CD4-positive, alpha-beta T cell treated with Interleukin-12 subunit alpha and Interleukin-12 subunit beta, for 1 hour (primary cell): ENCODE measurements around the gene IFT122.
A peak's percentile ranks its signal among the peaks of the same experiment; 100 is the strongest.

Experiments
- DNase-seq: peaks from one replicate; pipeline ENCODE4 v3.0.0-alpha.2; 2020

Gene IFT122

DNA sequence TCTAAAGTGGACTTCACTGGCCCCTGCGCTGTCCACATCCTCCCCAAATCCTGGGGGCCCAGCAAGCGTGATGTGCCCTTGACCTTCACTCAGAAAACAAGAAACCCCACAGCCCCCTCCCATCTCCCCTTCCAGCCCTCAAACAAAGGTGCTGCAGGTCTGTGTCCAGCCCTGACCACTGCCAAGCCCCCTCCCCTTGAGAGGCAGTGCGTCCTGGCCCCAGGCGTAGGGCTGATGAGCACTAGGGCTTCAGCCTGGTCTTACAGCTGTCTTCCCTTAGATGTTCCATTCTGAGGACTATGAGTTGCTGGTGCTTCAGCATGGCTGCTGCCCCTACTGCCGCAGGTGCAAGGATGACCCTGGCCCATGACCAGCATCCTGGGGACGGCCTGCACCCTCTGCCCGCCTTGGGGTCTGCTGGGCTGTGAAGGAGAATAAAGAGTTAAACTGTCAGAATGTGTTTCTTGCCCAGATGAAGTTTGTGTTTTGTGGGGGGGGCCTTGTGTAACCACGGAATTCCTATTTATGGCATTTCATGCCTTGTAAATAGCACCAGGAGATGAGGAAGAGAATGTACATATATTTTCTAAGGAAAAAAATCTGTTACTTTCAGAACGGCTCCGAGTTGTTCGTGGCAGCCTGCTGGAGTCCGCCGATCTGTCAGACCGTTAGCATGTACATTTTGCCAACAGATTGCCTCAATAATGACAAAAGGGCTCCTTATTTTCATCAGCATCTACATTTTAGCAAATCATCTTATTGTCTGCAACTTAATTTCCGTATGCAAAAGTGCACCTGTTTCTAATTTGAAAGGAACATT, 80.1 kb downstream of the IFT122 start:
- DNase-seq, result no peak

DNA sequence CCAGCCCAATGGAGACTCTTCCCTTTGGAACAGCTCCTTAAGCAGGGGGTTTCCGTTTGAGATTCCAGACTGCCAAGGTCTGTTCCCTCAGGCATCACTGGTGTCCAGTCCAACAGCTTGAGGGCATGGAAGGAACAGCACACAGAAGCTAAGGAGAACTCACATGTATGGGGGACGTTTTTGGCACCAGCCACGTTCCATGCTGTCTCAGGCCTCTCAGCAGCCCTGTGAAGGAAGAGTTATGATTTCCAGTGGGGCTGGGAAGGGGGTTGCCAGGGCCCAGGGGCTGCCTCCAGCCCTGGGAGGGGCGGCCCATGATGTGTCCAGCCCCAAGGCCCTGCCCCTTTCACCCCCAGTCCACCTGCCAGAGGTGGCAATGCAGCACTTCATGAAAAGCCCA, 80.9 kb downstream of the IFT122 start:
- DNase-seq, result no peak

DNA sequence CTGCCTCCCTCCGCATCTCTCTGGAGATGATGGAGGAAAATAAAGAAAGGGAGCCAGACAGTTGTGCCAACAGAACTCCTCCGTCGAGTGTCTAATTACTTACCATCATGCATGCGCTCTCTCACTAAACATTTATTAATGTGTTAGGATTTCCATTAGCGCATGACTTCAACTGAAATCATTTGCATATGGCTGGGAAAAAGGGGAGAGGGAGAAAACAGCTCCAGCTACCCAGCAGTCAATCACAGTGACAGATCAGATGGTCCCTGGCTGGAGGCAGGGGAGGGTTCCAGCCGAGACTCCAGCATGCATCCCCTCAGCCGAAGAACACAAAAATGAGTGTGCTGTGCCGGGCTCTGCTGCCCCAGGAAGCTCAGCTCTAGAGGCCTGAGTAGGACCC, 81.6 kb downstream of the IFT122 start:
- no peak for DNase-seq

DNA sequence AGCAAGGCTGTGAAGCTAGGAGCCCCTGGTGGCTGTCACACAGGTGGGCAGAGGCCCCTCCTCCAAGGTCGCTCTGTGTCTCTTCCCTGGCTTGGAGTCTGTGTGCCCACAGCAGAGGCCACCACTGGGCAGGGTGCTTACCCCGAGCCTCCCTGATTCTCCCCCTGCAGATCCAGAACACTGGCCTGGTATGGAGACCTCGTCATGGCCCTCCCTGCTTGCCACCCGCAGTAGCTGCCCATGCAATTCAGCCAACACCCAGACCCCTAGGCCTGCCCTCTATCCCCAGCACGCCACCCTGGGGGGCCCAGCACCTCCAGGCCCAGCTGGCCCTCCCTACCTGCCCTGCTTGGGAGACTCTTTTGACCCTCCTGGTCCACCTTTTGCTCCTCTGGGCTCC, 82.9 kb downstream of the IFT122 start:
- no peak for DNase-seq

DNA sequence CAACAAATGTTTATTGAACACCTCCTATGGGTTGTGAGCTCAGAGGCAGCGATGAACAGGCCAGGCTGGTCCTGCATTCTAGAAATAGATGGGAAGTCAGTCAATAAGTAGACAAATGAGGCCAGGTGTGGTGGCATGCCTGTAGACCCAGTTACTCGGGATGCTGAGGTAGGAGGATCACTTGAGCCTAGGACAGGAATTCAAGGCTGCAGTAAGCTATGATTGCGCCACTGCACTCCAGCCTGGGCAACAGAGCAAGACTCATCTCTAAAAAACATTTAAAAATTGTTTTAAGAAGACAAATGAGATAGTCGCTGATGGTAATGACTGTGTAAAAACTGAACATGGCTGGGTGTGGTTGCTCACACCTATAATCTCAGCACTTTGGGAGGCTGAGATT, 84.1 kb downstream of the IFT122 start:
- DNase-seq, result no peak

DNA sequence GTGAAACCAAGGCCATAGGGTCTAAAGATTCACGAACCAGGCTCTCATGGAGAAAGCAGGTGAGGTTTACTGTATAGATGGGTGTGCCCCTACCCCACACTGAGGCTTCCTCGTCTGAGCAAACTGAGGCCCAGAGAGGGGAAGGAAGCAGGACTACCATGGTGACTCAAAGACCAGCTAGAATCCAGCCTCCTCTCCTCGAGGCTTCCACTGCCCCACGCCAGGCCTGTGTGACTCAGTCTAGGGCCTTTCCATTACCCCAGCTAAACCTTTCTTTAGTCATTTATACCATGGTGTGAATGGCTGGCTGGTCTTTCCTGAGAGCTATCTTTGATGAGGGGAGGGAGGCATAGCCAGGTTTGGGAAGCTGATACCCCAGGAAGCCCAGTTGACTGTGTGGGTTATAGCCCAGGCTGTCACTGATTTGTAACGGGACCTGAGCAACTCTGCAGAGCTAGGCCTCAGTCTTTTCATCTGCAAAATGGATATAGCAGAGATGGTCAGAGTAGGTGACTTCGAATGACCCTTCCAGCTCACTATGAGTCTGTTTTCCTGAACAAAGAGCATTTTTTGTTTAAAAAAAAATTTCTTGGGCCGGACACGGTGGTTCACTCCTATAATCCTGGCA, 85.4 kb downstream of the IFT122 start:
- DNase-seq, result no peak

DNA sequence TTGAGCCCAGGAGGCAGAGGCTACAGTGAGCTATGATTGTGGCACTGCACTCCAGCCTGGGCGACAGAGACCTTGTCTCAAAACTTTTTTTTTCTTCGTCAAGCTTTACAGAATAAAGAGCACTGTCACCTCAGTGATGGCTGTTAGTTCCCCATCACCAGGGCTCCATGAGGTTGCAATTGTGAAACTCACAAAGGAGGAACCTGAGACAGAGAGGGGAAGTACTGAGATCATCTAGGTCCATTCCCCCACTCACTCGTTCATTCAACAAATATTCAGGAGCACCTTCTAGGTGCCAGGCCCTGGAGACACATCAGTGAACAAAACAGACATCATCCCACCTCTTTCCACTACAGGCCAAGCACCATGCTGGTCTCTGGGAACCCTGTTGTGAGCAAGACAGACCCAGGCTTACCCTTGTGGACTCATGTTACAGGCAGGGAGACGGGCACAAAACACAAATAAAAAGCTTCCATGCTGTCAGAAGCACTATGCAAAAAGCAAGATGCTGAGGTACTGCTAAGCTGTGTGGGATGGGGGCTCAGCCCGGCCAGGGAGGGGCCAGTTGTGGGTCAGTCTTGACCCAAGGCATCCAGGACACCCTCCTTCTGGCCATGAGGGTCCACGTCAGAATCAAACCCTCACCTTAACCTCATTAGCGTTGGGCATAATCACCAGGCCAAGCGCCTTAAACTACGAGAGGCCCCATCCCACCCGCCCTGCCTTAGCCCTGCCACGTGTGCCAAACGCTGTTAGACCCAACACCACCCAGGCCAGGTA, 86.3 kb downstream of the IFT122 start:
- DNase-seq, result peak; percentile 8

DNA sequence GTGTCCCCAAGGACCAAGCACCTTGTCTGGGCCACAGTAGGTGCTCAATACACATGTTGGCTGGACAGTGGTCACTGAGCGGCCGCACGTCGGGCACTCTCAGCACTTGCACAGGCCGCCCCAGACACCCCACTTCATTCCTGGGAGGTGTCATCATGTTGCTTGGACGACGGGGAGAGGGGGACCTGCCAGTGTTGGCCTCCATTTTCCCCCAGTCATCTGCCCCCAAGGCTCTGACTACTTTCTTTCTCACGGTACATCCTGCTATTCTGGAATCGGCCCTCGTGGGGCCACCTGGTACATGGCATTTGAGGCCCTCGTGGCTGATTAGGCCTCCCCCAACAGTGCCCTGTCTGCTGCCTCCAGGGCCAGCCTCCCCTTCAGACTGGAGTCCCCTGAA, 87.2 kb downstream of the IFT122 start:
- DNase-seq, result no peak

DNA sequence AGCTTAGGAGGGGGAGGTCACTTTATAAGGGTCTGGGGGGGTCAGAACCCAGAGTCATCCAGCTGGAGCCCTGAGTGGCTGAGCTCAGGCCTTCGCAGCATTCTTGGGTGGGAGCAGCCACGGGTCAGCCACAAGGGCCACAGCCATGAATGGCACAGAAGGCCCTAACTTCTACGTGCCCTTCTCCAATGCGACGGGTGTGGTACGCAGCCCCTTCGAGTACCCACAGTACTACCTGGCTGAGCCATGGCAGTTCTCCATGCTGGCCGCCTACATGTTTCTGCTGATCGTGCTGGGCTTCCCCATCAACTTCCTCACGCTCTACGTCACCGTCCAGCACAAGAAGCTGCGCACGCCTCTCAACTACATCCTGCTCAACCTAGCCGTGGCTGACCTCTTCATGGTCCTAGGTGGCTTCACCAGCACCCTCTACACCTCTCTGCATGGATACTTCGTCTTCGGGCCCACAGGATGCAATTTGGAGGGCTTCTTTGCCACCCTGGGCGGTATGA, 88.6 kb downstream of the IFT122 start, which contains the start of gene RHO:
RHO (plus strand) TSS at position 51 of the 512 bp plus-strand sequence; CDS start at position 146, 95 bp downstream.
- no peak for DNase-seq

DNA sequence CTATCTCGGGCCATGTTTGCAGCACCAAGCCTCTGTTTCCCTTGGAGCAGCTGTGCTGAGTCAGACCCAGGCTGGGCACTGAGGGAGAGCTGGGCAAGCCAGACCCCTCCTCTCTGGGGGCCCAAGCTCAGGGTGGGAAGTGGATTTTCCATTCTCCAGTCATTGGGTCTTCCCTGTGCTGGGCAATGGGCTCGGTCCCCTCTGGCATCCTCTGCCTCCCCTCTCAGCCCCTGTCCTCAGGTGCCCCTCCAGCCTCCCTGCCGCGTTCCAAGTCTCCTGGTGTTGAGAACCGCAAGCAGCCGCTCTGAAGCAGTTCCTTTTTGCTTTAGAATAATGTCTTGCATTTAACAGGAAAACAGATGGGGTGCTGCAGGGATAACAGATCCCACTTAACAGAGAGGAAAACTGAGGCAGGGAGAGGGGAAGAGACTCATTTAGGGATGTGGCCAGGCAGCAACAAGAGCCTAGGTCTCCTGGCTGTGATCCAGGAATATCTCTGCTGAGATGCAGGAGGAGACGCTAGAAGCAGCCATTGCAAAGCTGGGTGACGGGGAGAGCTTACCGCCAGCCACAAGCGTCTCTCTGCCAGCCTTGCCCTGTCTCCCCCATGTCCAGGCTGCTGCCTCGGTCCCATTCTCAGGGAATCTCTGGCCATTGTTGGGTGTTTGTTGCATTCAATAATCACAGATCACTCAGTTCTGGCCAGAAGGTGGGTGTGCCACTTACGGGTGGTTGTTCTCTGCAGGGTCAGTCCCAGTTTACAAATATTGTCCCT, 89.6 kb downstream of the IFT122 start:
- no peak for DNase-seq

DNA sequence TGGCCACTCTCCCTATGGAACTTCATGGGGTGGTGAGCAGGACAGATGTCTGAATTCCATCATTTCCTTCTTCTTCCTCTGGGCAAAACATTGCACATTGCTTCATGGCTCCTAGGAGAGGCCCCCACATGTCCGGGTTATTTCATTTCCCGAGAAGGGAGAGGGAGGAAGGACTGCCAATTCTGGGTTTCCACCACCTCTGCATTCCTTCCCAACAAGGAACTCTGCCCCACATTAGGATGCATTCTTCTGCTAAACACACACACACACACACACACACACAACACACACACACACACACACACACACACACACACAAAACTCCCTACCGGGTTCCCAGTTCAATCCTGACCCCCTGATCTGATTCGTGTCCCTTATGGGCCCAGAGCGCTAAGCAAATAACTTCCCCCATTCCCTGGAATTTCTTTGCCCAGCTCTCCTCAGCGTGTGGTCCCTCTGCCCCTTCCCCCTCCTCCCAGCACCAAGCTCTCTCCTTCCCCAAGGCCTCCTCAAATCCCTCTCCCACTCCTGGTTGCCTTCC, 90.3 kb downstream of the IFT122 start:
- DNase-seq, result no peak

DNA sequence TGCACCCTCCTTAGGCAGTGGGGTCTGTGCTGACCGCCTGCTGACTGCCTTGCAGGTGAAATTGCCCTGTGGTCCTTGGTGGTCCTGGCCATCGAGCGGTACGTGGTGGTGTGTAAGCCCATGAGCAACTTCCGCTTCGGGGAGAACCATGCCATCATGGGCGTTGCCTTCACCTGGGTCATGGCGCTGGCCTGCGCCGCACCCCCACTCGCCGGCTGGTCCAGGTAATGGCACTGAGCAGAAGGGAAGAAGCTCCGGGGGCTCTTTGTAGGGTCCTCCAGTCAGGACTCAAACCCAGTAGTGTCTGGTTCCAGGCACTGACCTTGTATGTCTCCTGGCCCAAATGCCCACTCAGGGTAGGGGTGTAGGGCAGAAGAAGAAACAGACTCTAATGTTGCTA, 90.8 kb downstream of the IFT122 start:
- no peak for DNase-seq

DNA sequence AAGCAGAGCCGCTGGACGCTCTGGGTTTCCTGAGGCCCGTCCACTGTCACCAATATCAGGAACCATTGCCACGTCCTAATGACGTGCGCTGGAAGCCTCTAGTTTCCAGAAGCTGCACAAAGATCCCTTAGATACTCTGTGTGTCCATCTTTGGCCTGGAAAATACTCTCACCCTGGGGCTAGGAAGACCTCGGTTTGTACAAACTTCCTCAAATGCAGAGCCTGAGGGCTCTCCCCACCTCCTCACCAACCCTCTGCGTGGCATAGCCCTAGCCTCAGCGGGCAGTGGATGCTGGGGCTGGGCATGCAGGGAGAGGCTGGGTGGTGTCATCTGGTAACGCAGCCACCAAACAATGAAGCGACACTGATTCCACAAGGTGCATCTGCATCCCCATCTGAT, 91.7 kb downstream of the IFT122 start:
- no peak for DNase-seq

DNA sequence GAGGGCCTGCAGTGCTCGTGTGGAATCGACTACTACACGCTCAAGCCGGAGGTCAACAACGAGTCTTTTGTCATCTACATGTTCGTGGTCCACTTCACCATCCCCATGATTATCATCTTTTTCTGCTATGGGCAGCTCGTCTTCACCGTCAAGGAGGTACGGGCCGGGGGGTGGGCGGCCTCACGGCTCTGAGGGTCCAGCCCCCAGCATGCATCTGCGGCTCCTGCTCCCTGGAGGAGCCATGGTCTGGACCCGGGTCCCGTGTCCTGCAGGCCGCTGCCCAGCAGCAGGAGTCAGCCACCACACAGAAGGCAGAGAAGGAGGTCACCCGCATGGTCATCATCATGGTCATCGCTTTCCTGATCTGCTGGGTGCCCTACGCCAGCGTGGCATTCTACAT, 92.2 kb downstream of the IFT122 start:
- DNase-seq, result no peak

DNA sequence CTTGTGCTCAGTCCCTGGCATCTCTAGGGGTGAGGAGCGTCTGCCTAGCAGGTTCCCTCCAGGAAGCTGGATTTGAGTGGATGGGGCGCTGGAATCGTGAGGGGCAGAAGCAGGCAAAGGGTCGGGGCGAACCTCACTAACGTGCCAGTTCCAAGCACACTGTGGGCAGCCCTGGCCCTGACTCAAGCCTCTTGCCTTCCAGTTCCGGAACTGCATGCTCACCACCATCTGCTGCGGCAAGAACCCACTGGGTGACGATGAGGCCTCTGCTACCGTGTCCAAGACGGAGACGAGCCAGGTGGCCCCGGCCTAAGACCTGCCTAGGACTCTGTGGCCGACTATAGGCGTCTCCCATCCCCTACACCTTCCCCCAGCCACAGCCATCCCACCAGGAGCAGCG, 93.4 kb downstream of the IFT122 start:
- no peak for DNase-seq

DNA sequence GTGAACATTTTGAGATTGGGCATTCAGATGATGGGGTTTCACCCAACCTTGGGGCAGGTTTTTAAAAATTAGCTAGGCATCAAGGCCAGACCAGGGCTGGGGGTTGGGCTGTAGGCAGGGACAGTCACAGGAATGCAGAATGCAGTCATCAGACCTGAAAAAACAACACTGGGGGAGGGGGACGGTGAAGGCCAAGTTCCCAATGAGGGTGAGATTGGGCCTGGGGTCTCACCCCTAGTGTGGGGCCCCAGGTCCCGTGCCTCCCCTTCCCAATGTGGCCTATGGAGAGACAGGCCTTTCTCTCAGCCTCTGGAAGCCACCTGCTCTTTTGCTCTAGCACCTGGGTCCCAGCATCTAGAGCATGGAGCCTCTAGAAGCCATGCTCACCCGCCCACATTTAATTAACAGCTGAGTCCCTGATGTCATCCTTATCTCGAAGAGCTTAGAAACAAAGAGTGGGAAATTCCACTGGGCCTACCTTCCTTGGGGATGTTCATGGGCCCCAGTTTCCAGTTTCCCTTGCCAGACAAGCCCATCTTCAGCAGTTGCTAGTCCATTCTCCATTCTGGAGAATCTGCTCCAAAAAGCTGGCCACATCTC, 94.5 kb downstream of the IFT122 start:
- DNase-seq, result no peak

DNA sequence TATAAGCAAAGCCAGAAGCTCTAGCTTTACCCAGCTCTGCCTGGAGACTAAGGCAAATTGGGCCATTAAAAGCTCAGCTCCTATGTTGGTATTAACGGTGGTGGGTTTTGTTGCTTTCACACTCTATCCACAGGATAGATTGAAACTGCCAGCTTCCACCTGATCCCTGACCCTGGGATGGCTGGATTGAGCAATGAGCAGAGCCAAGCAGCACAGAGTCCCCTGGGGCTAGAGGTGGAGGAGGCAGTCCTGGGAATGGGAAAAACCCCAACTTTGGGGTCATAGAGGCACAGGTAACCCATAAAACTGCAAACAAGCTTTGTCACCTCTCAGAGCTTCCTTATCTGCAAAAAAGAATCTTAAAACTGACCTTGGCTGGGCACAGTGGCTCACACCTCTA, 95.1 kb downstream of the IFT122 start:
- no peak for DNase-seq

DNA sequence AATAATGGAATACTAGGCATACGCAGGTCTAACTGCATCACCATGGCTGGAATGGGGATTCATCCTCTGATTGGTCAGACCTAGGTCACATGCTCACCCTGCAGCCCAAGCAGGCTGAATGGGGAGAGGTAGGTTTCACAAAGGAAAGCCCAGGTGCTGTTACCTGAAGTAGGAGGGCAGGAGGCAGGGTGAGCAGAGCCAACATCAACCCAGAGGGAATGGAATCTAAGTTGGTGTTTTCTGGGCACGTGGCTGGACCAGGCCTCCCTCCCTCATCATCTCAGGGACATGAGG, 96.3 kb downstream of the IFT122 start:
- DNase-seq, result no peak

DNA sequence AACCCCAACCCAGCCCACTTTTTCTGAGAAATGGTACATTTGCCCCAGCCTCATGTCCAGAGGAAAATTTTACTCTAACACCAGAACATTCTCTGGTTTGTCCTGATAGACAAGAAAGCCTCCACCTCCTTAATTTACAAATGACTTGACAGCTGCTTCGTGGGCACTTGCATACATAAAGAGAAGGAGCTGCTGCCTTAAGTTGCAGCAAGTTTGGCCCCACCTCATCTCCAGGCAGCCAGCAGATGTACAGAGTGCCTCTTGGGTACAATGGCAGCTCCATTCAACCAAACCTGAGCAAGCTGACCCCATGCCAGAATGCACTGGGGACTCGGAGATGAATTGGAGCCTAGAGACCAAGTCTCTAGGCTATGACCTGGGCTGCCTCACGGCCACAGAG, 96.8 kb downstream of the IFT122 start:
- DNase-seq, result no peak

DNA sequence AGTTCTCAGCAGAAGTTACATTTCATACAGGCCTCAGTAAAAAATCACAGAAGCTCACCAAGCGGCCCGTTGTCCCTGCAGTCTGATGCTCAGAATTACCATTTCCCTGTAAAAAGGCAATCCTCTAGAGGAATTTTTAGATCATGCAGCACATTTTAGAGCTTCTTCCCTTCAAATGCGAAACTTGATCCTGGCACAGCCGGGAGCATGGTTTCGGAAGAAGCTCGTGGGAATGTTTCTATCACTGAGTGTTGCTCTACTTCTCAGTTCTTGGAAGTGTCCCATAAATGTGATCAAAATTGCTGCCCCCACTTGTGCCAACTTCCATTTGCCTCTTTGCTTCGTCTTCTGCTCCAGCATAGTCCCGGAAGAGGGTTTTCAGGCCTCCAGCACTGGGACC, 99.2 kb downstream of the IFT122 start:
- no peak for DNase-seq

DNA sequence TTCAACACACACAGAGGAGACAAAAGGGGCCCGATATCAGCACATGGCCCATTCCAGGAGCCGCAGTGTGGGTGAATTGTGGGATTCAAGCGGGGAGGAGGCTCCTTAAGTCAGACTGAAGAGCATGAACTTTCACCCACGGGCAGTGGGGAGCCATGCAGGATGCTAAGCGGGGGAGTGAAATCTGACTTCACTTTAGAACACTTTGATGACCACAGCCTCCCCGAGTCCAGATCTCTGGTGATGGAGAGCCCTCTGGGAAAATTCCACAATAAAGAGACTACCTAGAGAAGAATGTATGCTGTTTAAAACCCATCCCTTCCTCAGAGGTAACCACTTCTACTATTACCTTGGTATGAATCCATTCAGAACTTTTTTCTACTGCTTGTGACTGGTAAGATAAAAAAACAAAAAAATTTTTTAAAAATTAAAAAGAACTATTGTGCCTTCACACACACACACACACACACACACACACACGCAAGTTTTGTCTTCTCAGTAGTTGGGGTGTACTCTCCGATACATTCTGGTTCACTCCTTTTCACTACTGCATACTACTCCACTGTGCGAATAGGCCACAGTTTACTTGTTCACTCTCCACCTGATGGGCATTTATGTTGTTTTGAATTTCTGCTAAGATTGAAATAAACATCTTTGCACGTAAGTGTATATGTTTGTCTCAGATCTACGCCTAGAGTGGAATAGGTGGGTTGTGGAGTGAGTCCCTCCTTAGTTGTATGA, 100.9 kb downstream of the IFT122 start:
- DNase-seq, result no peak

DNA sequence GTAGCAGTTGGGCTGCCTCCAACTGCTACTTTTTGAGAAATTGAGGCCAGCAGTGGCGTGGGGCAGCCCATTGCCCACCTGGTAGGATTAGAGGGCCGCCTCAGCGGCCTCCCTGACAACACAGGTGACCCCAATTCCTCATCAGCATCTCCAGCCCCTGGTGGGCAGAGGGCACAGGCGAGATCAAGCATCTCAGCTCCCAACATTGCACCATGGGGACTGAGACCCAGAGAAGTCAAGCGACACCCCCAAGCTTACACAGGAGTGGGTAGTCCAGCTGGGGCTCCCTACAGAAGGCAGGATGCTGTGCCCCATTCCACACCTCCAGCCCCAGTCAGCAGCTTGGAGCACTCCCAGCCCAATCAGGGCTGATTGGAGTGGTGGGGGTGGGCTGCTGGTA, 102.7 kb downstream of the IFT122 start:
- DNase-seq, result no peak
